CD1c-positive myeloid dendritic cell (primary cell): ENCODE results near the gene PEF1.

Experiments
- DNase-seq: peaks from one replicate; pipeline ENCODE4 v3.0.0-alpha.2; 2016; ENCODE audit errors: extremely low spot score

The PEF1 gene

GRCh38 chr1:31644560-31645273, at the start of gene PEF1:
Gene PEF1 (minus strand): TSS chr1:31644876. CDS start chr1:31644864, 12 bp downstream.
- DNase-seq: peak; percentile 99

- no peak for DNase-seq
These were observed 48.6 kb upstream of the PEF1 start for GRCh38 chr1:31693231-31693630.

- DNase-seq: no peak
These were observed 47.3 kb upstream of the PEF1 start for GRCh38 chr1:31691951-31692350.

DNA sequence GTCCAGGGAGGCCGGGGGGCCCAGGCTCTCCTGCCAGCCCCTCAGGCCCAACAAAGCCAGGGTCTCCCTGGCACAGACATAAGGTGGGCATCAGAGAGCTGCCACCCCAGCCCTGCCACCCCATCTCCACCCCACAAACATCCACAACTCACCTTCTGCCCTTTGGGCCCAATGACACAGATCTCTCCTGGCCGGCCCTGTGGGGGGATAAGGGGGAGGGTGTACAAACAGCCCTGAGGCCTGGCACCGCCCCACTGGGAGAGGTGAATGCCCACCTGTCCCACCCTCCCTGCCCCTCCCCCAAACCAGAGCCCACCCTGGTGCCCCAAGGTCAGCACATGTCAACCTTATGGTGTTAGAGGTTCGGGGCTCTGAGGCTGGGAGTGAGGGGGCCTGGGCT, 46.8 kb upstream of the PEF1 start:
- no peak for DNase-seq

GRCh38 chr1:31690921-31691320, 46.2 kb upstream of the PEF1 start:
- no peak for DNase-seq

DNA sequence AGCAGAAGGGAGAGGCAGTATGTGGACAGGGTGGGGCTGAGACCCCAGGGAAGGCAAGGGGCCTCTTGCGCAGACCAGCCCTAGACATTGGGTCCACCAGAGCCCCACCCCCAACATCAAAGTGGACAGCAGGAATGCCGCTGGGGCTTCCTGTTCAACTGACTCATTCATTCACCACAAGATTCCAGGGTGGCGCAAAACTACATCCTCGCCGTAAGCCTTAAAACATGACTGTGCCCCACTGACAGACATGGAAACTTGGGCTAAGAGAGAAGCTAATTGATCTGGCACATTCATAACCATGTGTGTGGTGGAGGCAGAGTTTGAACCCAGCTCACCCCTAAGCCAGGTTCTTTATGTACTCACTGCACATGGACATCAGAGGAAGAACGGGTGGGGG, 45.2 kb upstream of the PEF1 start:
- DNase-seq: no peak

DNA sequence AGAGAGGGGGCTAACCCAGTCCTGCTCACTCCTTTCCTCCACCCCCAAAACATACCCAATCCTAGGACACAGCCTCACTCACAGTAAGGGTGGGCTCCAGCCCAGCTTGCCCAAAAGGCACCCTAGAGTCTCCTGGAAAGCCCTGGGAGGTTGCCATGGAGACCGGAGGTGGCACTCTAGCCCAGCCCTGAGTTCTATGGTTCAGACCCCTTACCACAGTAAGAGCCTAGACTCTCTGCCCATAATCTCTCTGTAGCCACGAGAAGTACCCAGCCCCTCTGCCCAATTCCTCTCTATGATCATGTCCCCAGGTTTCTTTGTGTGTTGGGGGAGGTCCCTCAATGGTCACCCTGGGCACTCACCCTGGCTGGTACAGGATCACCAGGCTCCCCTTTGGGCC, 44.7 kb upstream of the PEF1 start:
- no peak for DNase-seq

DNA sequence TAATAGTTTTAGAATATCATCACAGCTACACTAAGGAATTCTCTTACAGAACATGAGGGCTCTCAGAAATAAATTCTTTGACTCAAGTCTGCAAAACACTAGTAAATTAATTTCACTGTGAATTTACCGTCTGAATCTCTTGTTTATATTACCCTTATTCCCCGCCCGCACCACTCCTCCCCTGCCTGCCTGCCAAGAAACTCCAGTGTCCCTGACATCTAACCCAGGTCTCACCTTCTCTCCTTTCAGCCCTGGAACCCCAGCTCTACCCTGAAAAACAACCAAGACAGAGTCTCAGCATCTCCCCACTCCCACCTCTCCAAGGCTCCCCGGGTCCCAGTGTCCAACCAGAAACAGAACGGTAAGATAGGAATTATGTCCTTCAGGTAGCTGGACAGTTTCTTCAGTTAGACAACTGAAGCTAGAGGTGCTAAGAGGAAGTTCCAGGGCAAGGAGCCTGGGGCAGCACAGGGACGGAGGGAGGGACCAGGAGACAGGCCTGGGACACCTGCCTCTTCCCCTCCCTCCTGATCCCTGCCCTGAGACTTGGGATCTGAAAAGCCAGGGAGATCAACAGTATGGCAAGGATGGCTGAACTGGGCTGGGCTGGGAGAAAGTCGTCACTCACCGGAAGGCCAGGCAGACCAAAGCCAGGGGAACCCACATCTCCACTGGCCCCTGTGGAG, 43.7 kb upstream of the PEF1 start:
- no peak for DNase-seq

DNA sequence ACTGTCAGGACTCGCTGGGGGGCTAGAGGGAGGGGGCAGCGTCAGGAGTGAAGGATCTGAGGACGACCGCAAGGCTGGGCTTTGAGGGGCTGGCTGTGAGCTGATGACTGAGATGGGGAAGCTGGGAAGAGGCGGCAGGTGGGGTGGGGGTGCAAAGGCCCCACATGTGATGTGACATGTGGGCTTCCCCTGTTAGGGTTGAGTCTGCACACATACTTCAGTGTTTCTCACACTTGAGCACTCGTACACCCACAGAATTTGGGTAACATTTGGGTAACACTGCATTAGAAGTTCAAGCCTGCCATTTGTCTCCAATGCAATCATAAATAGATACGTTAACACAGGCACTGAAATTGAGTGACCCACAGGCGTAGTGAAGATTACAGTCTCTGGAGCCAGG, 42.9 kb upstream of the PEF1 start:
- no peak for DNase-seq

DNA sequence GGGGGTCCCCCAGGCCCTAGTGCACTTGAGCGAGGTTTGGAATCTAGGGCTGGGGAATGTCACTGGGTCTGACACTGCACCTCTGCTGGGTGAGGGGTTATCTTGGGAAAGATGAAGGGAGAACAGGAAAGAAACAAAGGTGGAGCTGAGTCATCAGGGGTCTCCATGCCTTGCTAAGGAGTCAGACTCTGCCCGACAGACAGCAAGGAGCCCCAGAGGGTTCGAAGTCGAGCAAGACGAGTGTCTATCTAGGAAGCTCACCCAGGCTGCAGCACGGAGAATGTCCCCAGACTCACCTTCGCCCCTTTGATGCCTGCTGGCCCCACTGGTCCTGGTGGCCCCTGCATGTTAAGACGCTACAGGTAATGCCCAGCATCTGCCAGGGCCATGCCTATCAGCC, 41.1 kb upstream of the PEF1 start:
- DNase-seq: no peak

- DNase-seq: peak; percentile 24
These were observed 39.3 kb upstream of the PEF1 start for GRCh38 chr1:31683997-31684396.

- no peak for DNase-seq
These were observed 36.7 kb upstream of the PEF1 start for GRCh38 chr1:31681415-31681814.

- no peak for DNase-seq
These were observed 35.1 kb upstream of the PEF1 start for GRCh38 chr1:31679676-31680230.

- no peak for DNase-seq
These were observed 34.4 kb upstream of the PEF1 start for GRCh38 chr1:31679091-31679490.

GRCh38 chr1:31678681-31679080, 34.0 kb upstream of the PEF1 start:
- no peak for DNase-seq

DNA sequence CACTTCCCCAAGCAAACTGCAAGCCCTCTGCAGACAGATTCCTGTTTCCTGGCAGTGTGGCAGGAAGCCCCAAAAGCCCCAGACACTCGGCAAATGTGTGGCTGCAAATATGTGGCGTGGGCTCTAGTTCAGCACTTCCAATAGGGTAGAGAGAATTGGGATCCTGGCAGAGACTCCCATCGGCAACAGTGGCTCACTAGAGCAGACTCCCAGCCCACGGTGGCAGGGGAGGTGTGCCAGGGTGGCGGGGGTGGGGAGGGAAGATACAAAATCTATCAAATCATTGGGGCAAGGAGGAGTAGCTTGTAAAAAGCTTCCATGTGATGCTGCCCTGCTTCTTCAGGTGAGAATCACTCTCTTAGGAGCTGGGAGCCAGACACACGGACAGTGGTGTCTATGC, 33.3 kb upstream of the PEF1 start:
- DNase-seq: no peak

- DNase-seq: no peak
These were observed 32.7 kb upstream of the PEF1 start for GRCh38 chr1:31677401-31677800.

GRCh38 chr1:31675756-31676155, 31.1 kb upstream of the PEF1 start:
- no peak for DNase-seq

DNA sequence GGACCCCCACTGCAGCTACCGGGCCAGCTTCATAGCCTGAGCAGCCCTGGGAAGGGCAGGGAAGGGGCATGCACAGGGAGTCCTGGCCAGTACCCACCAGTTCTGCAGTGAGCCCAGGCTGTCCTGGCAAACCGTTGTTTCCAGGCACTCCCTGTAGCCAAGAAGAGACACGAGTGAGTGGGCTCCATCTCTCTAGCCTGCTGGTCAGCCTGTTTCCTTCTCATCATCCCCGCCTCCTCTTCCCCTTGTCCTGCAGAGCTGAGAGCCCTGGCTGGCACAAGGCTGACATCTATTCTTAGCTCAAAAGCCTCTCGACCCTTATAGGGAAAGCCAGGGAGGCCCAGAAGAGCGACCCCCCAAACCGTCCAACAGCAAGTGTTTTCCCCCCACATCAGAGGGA, 30.5 kb upstream of the PEF1 start:
- no peak for DNase-seq

- DNase-seq: no peak
These were observed 29.9 kb upstream of the PEF1 start for GRCh38 chr1:31674626-31675025.

GRCh38 chr1:31673433-31673832, 28.8 kb upstream of the PEF1 start:
- DNase-seq: no peak

DNA sequence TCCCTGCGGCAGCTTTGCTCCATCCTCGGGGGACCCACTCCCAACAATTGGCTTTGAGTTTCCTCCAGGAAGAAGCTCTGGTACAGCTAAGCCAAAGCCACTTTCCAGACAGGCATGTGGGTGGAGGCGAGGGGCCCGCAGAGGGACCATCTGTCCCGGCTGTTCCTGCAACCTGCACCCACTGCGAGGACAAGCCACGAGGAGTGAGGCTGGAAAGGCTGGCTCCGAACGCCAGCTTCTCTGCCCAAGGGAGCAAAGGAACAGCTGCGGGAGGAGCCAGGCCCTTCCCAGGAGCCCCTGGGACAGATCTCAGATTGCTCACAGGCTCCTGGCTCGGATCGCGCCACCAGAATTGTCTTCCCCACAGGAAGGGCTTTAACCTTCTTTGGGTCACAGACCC, 28.3 kb upstream of the PEF1 start:
- DNase-seq: no peak

DNA sequence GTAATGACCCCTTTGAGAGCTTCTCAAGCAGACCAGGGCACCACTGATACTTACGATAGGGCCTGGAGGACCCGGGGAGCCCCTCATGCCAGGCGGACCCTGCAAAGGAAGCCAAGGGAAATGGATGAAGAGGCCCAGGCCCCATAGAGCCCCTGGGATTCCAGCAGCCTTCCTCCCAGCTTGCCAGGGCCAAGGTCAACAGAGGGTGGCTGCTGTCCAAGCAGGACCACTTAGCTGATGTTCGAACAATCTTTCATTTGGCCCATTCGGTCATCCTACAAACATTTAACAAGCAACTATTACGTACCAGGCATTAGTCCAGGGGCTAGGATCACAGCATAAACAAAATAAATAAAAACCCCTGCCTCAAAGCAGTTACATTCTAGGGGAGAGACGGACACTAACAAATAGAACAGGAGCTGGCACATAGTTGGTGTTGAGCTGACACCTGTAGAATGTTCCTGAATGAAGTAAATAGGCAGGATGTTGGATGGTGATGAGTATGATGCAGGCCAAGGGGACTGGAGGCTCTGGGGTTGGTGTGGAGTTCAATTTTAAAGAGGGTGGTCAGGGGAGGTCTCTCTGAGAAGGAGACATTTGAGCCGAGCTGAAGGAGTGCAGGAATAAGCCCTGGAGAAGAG, 27.0 kb upstream of the PEF1 start:
- no peak for DNase-seq
